GM12891 (cell line): ENCODE data around the gene ISL2.

ENCODE experiments used
- POLR2A ChIP-seq: IDR thresholded peaks from 2 replicates; pipeline ENCODE4 v1.6.1; 2011; ENCODE audit warnings: low read depth, low read length, control low read depth
- POLR2AphosphoS5 ChIP-seq: IDR thresholded peaks from 2 replicates; pipeline ENCODE4 v1.6.1; 2011; ENCODE audit warnings: low read depth, low read length, control low read depth
- POU2F2 ChIP-seq: IDR thresholded peaks from 2 replicates; pipeline ENCODE4 v1.6.1; 2011; ENCODE audit warnings: low read depth, mild to moderate bottlenecking, control low read depth, low read length, moderate library complexity
- SPI1 ChIP-seq: IDR thresholded peaks from 2 replicates; pipeline ENCODE4 v1.6.1; 2011; ENCODE audit warnings: low read depth, low read length, control low read depth
- TAF1 ChIP-seq: IDR thresholded peaks from 2 replicates; pipeline ENCODE4 v1.6.1; 2011; ENCODE audit warnings: low read depth, low read length, control low read depth

DNA sequence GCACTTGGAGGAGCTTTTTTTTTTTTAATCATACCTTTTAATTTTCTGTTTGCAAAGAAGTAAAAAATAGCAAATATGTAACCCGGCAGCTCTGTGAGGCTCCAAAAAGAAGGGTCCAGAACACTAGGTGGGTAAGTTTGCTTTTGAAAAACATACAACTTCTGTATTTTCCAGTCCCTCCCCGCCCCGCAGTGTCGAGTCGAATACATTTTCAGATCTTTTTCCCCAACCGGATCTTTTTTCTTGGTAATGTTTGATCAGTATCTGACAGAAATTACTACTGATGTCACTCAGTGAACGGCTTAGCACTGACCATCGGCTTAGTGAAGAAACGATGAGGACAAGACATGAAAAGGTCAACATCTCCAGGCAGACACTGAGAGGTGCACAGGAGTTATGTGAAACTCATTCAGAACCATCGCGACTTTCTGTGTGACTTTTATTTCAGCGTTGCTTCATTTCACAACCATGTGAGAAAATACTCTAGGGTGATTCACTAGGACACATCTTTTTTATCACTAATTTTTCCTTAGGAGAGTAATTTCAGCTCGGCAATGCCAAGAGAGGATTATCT is 11.0 kb downstream of the ISL2 start:
- no peak for TF ChIP-seq POLR2A
- no peak for TF ChIP-seq POLR2AphosphoS5
- no peak for TF ChIP-seq TAF1
- no peak for TF ChIP-seq POU2F2
- no peak for TF ChIP-seq SPI1
